IPS DF 19.7 (cell line): ENCODE measurements around the gene TTLL8.
"Not testable (repeated sequence)": the region's sequence is repeated elsewhere in the genome, so short reads cannot be mapped to it uniquely, and the experiment has no call there.

Experiments
- DNase-seq: peaks from one replicate; pipeline ENCODE4 v3.0.0-alpha.2; 2013; ENCODE audit warnings: low read depth, low spot score

TTLL8 gene

GRCh38 chr22:49989826-49990225 is 68.3 kb downstream of the TTLL8 start:
- not testable (repeated sequence) for DNase-seq

- no peak for DNase-seq
Measured at GRCh38 chr22:49986325-49986724, 71.8 kb downstream of the TTLL8 start.

GRCh38 chr22:49983148-49984042 is 74.7 kb downstream of the TTLL8 start:
- no peak for DNase-seq

- not testable (repeated sequence) for DNase-seq
Measured at GRCh38 chr22:49981799-49982198, 76.3 kb downstream of the TTLL8 start.

GRCh38 chr22:49979587-49980264 is 78.4 kb downstream of the TTLL8 start:
- no peak for DNase-seq

GRCh38 chr22:49977578-49977977 is 80.5 kb downstream of the TTLL8 start:
- no peak for DNase-seq

GRCh38 chr22:49976439-49977175 is 81.5 kb downstream of the TTLL8 start:
- DNase-seq: no peak

GRCh38 chr22:49975543-49976389 is 82.3 kb downstream of the TTLL8 start:
- no peak for DNase-seq

GRCh38 chr22:49973018-49973961 is 84.8 kb downstream of the TTLL8 start:
- DNase-seq: no peak

- no peak for DNase-seq
Measured at GRCh38 chr22:49972163-49973017, 85.7 kb downstream of the TTLL8 start.

GRCh38 chr22:49971232-49972162 is 86.6 kb downstream of the TTLL8 start:
- no peak for DNase-seq

GRCh38 chr22:49970528-49971231 is 87.4 kb downstream of the TTLL8 start:
- peak; percentile 70 for DNase-seq

- DNase-seq: no peak
Measured at GRCh38 chr22:49969751-49970527, 88.2 kb downstream of the TTLL8 start.

- no peak for DNase-seq
Measured at GRCh38 chr22:49968831-49969661, 89.1 kb downstream of the TTLL8 start.
